ENCODE measurements around the gene ITSN1.

DNA sequence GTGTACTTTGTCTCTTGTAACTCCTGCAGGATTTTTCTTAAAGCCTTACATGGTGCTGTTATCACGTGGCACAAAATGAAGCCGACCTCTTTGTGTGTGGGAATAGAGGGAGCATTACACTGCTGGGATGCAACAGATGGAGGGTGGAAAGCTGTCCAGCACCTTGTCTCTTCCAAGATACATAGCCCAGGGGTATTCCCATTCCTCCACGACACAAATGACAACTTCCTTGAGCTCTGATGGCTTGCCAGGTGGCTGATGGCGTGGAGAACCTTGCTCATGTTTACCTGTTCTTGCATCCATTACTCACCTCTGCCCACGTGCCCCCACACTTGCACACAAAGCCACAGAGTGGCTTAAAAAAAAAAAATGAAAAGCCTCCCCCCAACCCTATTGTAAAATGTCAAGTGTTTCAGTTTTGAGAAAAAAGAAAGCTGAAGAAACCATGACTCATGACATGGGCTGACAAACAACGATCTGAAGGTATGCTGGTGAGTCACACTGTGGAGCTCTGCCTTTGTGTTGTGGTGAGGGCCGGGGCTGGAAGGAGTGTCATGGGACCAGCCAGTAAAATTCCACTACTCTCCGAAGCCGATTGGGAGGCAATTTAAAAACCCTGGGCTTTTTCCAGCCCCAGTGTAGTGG, 305.3 kb downstream of the ITSN1 start:
- TF ChIP-seq EZH2phosphoT487 (IDR thresholded peaks at IDR 0.05; ENCODE audit: insufficient read depth, low read depth) (no peak), EZH2 (IDR thresholded peaks at IDR 0.05; ENCODE audit: insufficient read depth, poor library complexity, severe bottlenecking) (no peak)
